ENCODE measurements around the gene CASD1. TPM values are rescaled to one million over a fixed set of nuclear protein-coding genes. Genes with fewer than 3 reads are reported as not detected.

The CASD1 gene
- total RNA-seq, 2 donors from 2014 or later, result 14.1 to 15.8 TPM

GRCh38 chr7:94497874-94498670 lies 11.5 kb upstream of the CASD1 start:
- Mint-ChIP-seq H3K27ac (no peak overlapping the region), H3K9me3 (no peaks in the 10 kb centered on the region), H3K4me3 (no peak overlapping the region), H3K27me3 (ENCODE audit: low read depth) (peaks cover 15% of the 10 kb centered on the region), H3K36me3 (ENCODE audit: insufficient read depth in 2 of 2) (no peaks in the 10 kb centered on the region), H3K4me1 (ENCODE audit: low read depth) (peaks cover 9% of the 10 kb centered on the region)
- DNase-seq (no peak), ATAC-seq (replicated peaks in 1 of 2) (no peak)

- Mint-ChIP-seq H3K27me3 (ENCODE audit: low read depth) (peaks cover 15% of the 10 kb centered on the region), H3K27ac (no peak overlapping the region), H3K9me3 (no peaks in the 10 kb centered on the region), H3K36me3 (ENCODE audit: insufficient read depth in 2 of 2) (no peaks in the 10 kb centered on the region), H3K4me1 (ENCODE audit: low read depth) (peaks cover 6% of the 10 kb centered on the region), H3K4me3 (no peak overlapping the region)
- no peak for ATAC-seq (replicated peaks in 1 of 2)
- no peak for DNase-seq
Observed at GRCh38 chr7:94498918-94499317, 10.7 kb upstream of the CASD1 start.

- H3K27ac Mint-ChIP-seq, result no peak overlapping the region
- ATAC-seq (replicated peaks in 1 of 2) (no peak), DNase-seq (no peak)
- H3K9me3 Mint-ChIP-seq, result no peaks in the 10 kb centered on the region
- H3K4me3 Mint-ChIP-seq, result no peak overlapping the region
- H3K36me3 Mint-ChIP-seq (ENCODE audit: insufficient read depth in 2 of 2), result peaks cover 2% of the 10 kb centered on the region in 2 donors
- peaks cover 25% of the 10 kb centered on the region for H3K4me1 Mint-ChIP-seq (ENCODE audit: low read depth)
- H3K27me3 Mint-ChIP-seq (ENCODE audit: low read depth), result no peaks in the 10 kb centered on the region
Observed at GRCh38 chr7:94507462-94507861, 2.1 kb upstream of the CASD1 start.

- peak overlapping the region; percentile 69 for H3K27ac Mint-ChIP-seq
- peaks cover 2% of the 10 kb centered on the region in 2 donors for H3K36me3 Mint-ChIP-seq (ENCODE audit: insufficient read depth in 2 of 2)
- H3K9me3 Mint-ChIP-seq, result no peaks in the 10 kb centered on the region
- peaks cover 30% of the 10 kb centered on the region for H3K4me1 Mint-ChIP-seq (ENCODE audit: low read depth)
- H3K4me3 Mint-ChIP-seq, result peak overlapping the region in 1 of 2 donors; percentile 82
- ATAC-seq (replicated peaks in 1 of 2) (no peak), DNase-seq (no peak)
- no peaks in the 10 kb centered on the region for H3K27me3 Mint-ChIP-seq (ENCODE audit: low read depth)
Observed at GRCh38 chr7:94507962-94508361, 1.6 kb upstream of the CASD1 start.

- Mint-ChIP-seq H3K36me3 (ENCODE audit: insufficient read depth in 2 of 2) (peaks cover 2% of the 10 kb centered on the region in 2 donors), H3K4me3 (peak overlapping the region; percentile 86 to 88), H3K4me1 (ENCODE audit: low read depth) (peaks cover 45% of the 10 kb centered on the region), H3K27me3 (ENCODE audit: low read depth) (no peaks in the 10 kb centered on the region), H3K27ac (peak overlapping the region; percentile 96), H3K9me3 (no peaks in the 10 kb centered on the region)
- ATAC-seq (replicated peaks in 1 of 2), result peak; percentile 77 to 85
- peak; percentile 72 to 74 for DNase-seq
Observed at GRCh38 chr7:94509887-94510581, 425 bp downstream of the CASD1 start.

GRCh38 chr7:94510582-94511496 lies 1.2 kb downstream of the CASD1 start:
- DNase-seq (peak; percentile 31 to 47), ATAC-seq (replicated peaks in 1 of 2) (peak; percentile 18)
- Mint-ChIP-seq H3K4me1 (ENCODE audit: low read depth) (peaks cover 51% of the 10 kb centered on the region), H3K27me3 (ENCODE audit: low read depth) (no peaks in the 10 kb centered on the region), H3K9me3 (no peaks in the 10 kb centered on the region), H3K27ac (peak overlapping the region; percentile 96), H3K36me3 (ENCODE audit: insufficient read depth in 2 of 2) (peaks cover 2% of the 10 kb centered on the region in 2 donors), H3K4me3 (peak overlapping the region; percentile 86 to 88)

- Mint-ChIP-seq H3K27ac (peak overlapping the region; percentile 78), H3K36me3 (ENCODE audit: insufficient read depth in 2 of 2) (peaks cover 2% of the 10 kb centered on the region in 2 donors), H3K9me3 (no peaks in the 10 kb centered on the region), H3K27me3 (ENCODE audit: low read depth) (no peaks in the 10 kb centered on the region), H3K4me1 (ENCODE audit: low read depth) (peaks cover 59% of the 10 kb centered on the region), H3K4me3 (peak overlapping the region; percentile 86 to 88)
- DNase-seq (no peak), ATAC-seq (replicated peaks in 1 of 2) (peak in 1 of 2 donors; percentile 17)
Observed at GRCh38 chr7:94511718-94512117, 2.1 kb downstream of the CASD1 start.

GRCh38 chr7:94512735-94513564 lies 3.3 kb downstream of the CASD1 start:
- Mint-ChIP-seq H3K9me3 (no peaks in the 10 kb centered on the region), H3K27ac (peak overlapping the region; percentile 78), H3K27me3 (ENCODE audit: low read depth) (no peaks in the 10 kb centered on the region), H3K36me3 (ENCODE audit: insufficient read depth in 2 of 2) (peaks cover 2% of the 10 kb centered on the region in 2 donors), H3K4me1 (ENCODE audit: low read depth) (peaks cover 60% of the 10 kb centered on the region), H3K4me3 (peak overlapping the region in 1 of 2 donors; percentile 31)
- DNase-seq, result no peak
- no peak for ATAC-seq (replicated peaks in 1 of 2)

GRCh38 chr7:94513565-94513860 lies 3.9 kb downstream of the CASD1 start:
- Mint-ChIP-seq H3K4me3 (peak overlapping the region in 1 of 2 donors; percentile 30), H3K27ac (no peak overlapping the region), H3K36me3 (ENCODE audit: insufficient read depth in 2 of 2) (peaks cover 2 to 3% of the 10 kb centered on the region in 2 donors), H3K9me3 (no peaks in the 10 kb centered on the region), H3K27me3 (ENCODE audit: low read depth) (no peaks in the 10 kb centered on the region), H3K4me1 (ENCODE audit: low read depth) (peaks cover 60% of the 10 kb centered on the region)
- DNase-seq (no peak), ATAC-seq (replicated peaks in 1 of 2) (no peak)

GRCh38 chr7:94514140-94514889 lies 4.7 kb downstream of the CASD1 start:
- DNase-seq, result no peak
- Mint-ChIP-seq H3K4me1 (ENCODE audit: low read depth) (peaks cover 55% of the 10 kb centered on the region), H3K27me3 (ENCODE audit: low read depth) (no peaks in the 10 kb centered on the region), H3K9me3 (no peaks in the 10 kb centered on the region), H3K4me3 (peak overlapping the region in 1 of 2 donors; percentile 36), H3K36me3 (ENCODE audit: insufficient read depth in 2 of 2) (peaks cover 2 to 3% of the 10 kb centered on the region in 2 donors), H3K27ac (no peak overlapping the region)
- ATAC-seq (replicated peaks in 1 of 2), result no peak

- DNase-seq (no peak), ATAC-seq (replicated peaks in 1 of 2) (no peak)
- peaks cover 2 to 4% of the 10 kb centered on the region in 2 donors for H3K36me3 Mint-ChIP-seq (ENCODE audit: insufficient read depth in 2 of 2)
- peaks cover 55% of the 10 kb centered on the region for H3K4me1 Mint-ChIP-seq (ENCODE audit: low read depth)
- H3K4me3 Mint-ChIP-seq, result no peak overlapping the region
- no peak overlapping the region for H3K27ac Mint-ChIP-seq
- H3K9me3 Mint-ChIP-seq, result no peaks in the 10 kb centered on the region
- H3K27me3 Mint-ChIP-seq (ENCODE audit: low read depth), result no peaks in the 10 kb centered on the region
Observed at GRCh38 chr7:94514917-94515316, 5.3 kb downstream of the CASD1 start.

GRCh38 chr7:94525923-94526322 lies 16.3 kb downstream of the CASD1 start:
- Mint-ChIP-seq H3K27ac (no peak overlapping the region), H3K36me3 (ENCODE audit: insufficient read depth in 2 of 2) (peaks cover 0 to 1% of the 10 kb centered on the region in 2 donors), H3K4me3 (no peak overlapping the region), H3K9me3 (no peaks in the 10 kb centered on the region), H3K4me1 (ENCODE audit: low read depth) (no peaks in the 10 kb centered on the region), H3K27me3 (ENCODE audit: low read depth) (no peaks in the 10 kb centered on the region)
- ATAC-seq (replicated peaks in 1 of 2) (no peak), DNase-seq (no peak)
